ENCODE results near the gene CCDC107.

CCDC107 gene

GRCh38 chr9:35657546-35658136 lies 451 bp upstream of the CCDC107 start, which contains the start of gene RMRP (continued):
- TF ChIP-seq ZNF48 (tag by site-specific recombination; IDR thresholded peaks at IDR 0.05) (no peak), ZNF404 (tag by site-specific recombination; IDR thresholded peaks at IDR 0.05) (no peak), ZNF596 (tag by site-specific recombination; IDR thresholded peaks at IDR 0.05) (peak; percentile 68), ZNF341 (tag by site-specific recombination; IDR thresholded peaks at IDR 0.05; ENCODE audit: low read depth) (peak; percentile 79), ZNF423 (tag by site-specific recombination; IDR thresholded peaks at IDR 0.05) (no peak), PATZ1 (tag by site-specific recombination; IDR thresholded peaks at IDR 0.05) (peak; percentile 98), ZNF76 (tag by site-specific recombination; IDR thresholded peaks at IDR 0.05; ENCODE audit: borderline replicate concordance, low read depth) (peak; percentile 65; the same call in 1 of the 2 replicates), ZNF792 (tag by site-specific recombination; IDR thresholded peaks at IDR 0.05) (peak; percentile 83), GLIS1 (tag by site-specific recombination; IDR thresholded peaks at IDR 0.05) (peak; percentile 86), RBAK (tag by site-specific recombination; IDR thresholded peaks at IDR 0.05) (no peak), PRDM4 (tag by site-specific recombination; IDR thresholded peaks at IDR 0.05) (peak; percentile 66), ZNF398 (tag by site-specific recombination; IDR thresholded peaks at IDR 0.05) (no peak), TRIM28 (IDR thresholded peaks at IDR 0.05; ENCODE audit: borderline replicate concordance, low read length) (peak; percentile 86; the same call in 1 of the 2 replicates), ZNF354C (tag by site-specific recombination; IDR thresholded peaks at IDR 0.05; ENCODE audit: borderline replicate concordance, low read depth) (no peak), ZNF221 (tag by site-specific recombination; IDR thresholded peaks at IDR 0.05; ENCODE audit: borderline replicate concordance) (no peak), ZNF280C (tag by site-specific recombination; IDR thresholded peaks at IDR 0.05) (no peak), ZNF785 (tag by site-specific recombination; IDR thresholded peaks at IDR 0.05) (peak; percentile 73; the same call in 1 of the 2 replicates), ZNF707 (tag by site-specific recombination; IDR thresholded peaks at IDR 0.05) (no peak), SCRT2 (tag by site-specific recombination; IDR thresholded peaks at IDR 0.05) (peak; percentile 100), ZNF324 (tag by site-specific recombination; IDR thresholded peaks at IDR 0.05) (peak; percentile 84), ZIC2 (tag by site-specific recombination; IDR thresholded peaks at IDR 0.05) (peak; percentile 87), ZBTB10 (tag by site-specific recombination; IDR thresholded peaks at IDR 0.05) (peak; percentile 89), PRDM1 (tag by site-specific recombination; IDR thresholded peaks at IDR 0.05) (peak; percentile 89), ZNF202 (tag by site-specific recombination; IDR thresholded peaks at IDR 0.05; ENCODE audit: borderline replicate concordance) (no peak), REPIN1 (tag by site-specific recombination; IDR thresholded peaks at IDR 0.05; ENCODE audit: low read depth) (0 out of 2 replicates have a peak, but pooled peaks have one; percentile 58), ZNF747 (tag by site-specific recombination; IDR thresholded peaks at IDR 0.05) (no peak), ZNF558 (tag by site-specific recombination; IDR thresholded peaks at IDR 0.05) (no peak), ZNF239 (tag by site-specific recombination; IDR thresholded peaks at IDR 0.05) (no peak), ZNF132 (tag by site-specific recombination; IDR thresholded peaks at IDR 0.05; ENCODE audit: borderline replicate concordance) (no peak), SP7 (tag by site-specific recombination; IDR thresholded peaks at IDR 0.05) (peak; percentile 91)

Measured in HEK293 (cell line).